HepG2 (cell line): ENCODE data around the gene SHPK. TPM values are rescaled to one million over a fixed set of nuclear protein-coding genes. Genes with fewer than 3 reads are reported as not detected.

Source experiments
- ATF7-NPFF ChIP-seq: sonication (generic); formaldehyde crosslinking; IDR thresholded peaks from 2 replicates; pipeline ENCODE4 v1.8.1; 2023; ENCODE audit warnings: mild to moderate bottlenecking, low read depth, missing genetic modification reagents, moderate library complexity
- BORCS8-MEF2B ChIP-seq: sonication (generic); formaldehyde crosslinking; IDR thresholded peaks from 2 replicates; pipeline ENCODE4 v1.8.0; 2022; ENCODE audit warnings: mild to moderate bottlenecking, missing genetic modification reagents
- ELF1 ChIP-seq: sonication (generic); formaldehyde crosslinking; IDR thresholded peaks from 2 replicates; pipeline ENCODE4 v1.4.0; 2020; ENCODE audit warnings: missing genetic modification reagents
- HDAC2 ChIP-seq: sonication (generic); formaldehyde crosslinking; IDR thresholded peaks from 2 replicates; pipeline ENCODE4 v1.4.0; 2020; ENCODE audit warnings: missing genetic modification reagents
- KDM4B ChIP-seq: sonication (generic); formaldehyde crosslinking; IDR thresholded peaks from 2 replicates; pipeline ENCODE4 v1.4.0; 2020; ENCODE audit warnings: missing genetic modification reagents
- LCORL ChIP-seq, 2 experiments: fragments of 450-650 bp in 1 of 2; sonication (generic) in 1 of 2; formaldehyde crosslinking in 1 of 2; IDR thresholded peaks; 2 replicates each; pipeline versions ENCODE4 v1.5.0 to v1.6.1; 2017 to 2020; ENCODE audit warnings: antibody characterized with exemption in 1 of 2, missing genetic modification reagents in 1 of 2
- MYPOP ChIP-seq: sonication (generic); formaldehyde crosslinking; IDR thresholded peaks from 2 replicates; pipeline ENCODE4 v1.8.1; 2023; ENCODE audit warnings: mild to moderate bottlenecking, moderate library complexity, missing genetic modification reagents
- PITX1 ChIP-seq: sonication (generic); formaldehyde crosslinking; IDR thresholded peaks from 2 replicates; pipeline ENCODE4 v1.5.1; 2020; ENCODE audit warnings: mild to moderate bottlenecking, missing genetic modification reagents
- SOX5 ChIP-seq: IDR thresholded peaks from 2 replicates; pipeline ENCODE4 v1.6.1; 2016; ENCODE audit warnings: borderline replicate concordance
- SOX6 ChIP-seq, 2 experiments: fragments of 450-650 bp in 1 of 2; sonication (generic) in 1 of 2; formaldehyde crosslinking in 1 of 2; IDR thresholded peaks; 2 replicates each; pipeline versions ENCODE4 v1.4.0 to v1.6.1; 2017 to 2020; ENCODE audit warnings: antibody characterized with exemption in 1 of 2, mild to moderate bottlenecking in 1 of 2, missing genetic modification reagents in 1 of 2
- SP140L ChIP-seq: sonication (generic); formaldehyde crosslinking; IDR thresholded peaks from 2 replicates; pipeline ENCODE4 v1.4.0; 2020; ENCODE audit warnings: missing genetic modification reagents, borderline replicate concordance
- SRSF9 ChIP-seq: fragments of 200-400 bp; formaldehyde crosslinking; IDR thresholded peaks from 2 replicates; pipeline ENCODE4 v1.6.1; 2018; ENCODE audit warnings: borderline replicate concordance, mild to moderate bottlenecking, low read depth, low read length; ENCODE audit not compliant: insufficient read depth, poor library complexity, severe bottlenecking
- TRIM22 ChIP-seq: fragments of 450-650 bp; IDR thresholded peaks from 2 replicates; pipeline ENCODE4 v1.6.1; 2017
- YY1 ChIP-seq: IDR thresholded peaks from 2 replicates; pipeline ENCODE4 v1.6.1; 2011; ENCODE audit warnings: low read length, low read depth, moderate library complexity, mild to moderate bottlenecking; ENCODE audit not compliant: insufficient read depth, insufficient replicate concordance
- ZBTB7B ChIP-seq: sonication (generic); formaldehyde crosslinking; IDR thresholded peaks from 2 replicates; pipeline ENCODE4 v1.4.0; 2020; ENCODE audit warnings: missing genetic modification reagents
- ZMYM2 ChIP-seq: sonication (generic); formaldehyde crosslinking; IDR thresholded peaks from 2 replicates; pipeline ENCODE4 v1.8.0; 2022; ENCODE audit warnings: mild to moderate bottlenecking, missing genetic modification reagents
- ZNF263 ChIP-seq: sonication (generic); formaldehyde crosslinking; IDR thresholded peaks from 2 replicates; pipeline ENCODE4 v1.4.0; 2020; ENCODE audit warnings: missing genetic modification reagents
- ZNF703 ChIP-seq: sonication (generic); formaldehyde crosslinking; IDR thresholded peaks from 2 replicates; pipeline ENCODE4 v1.5.1; 2020; ENCODE audit warnings: missing genetic modification reagents, mild to moderate bottlenecking, moderate library complexity, borderline replicate concordance
- ZNF772 ChIP-seq: sonication (generic); formaldehyde crosslinking; IDR thresholded peaks from 2 replicates; pipeline ENCODE4 v1.5.0; 2020; ENCODE audit warnings: mild to moderate bottlenecking, missing genetic modification reagents
- ZNF850 ChIP-seq: sonication (generic); formaldehyde crosslinking; conservative IDR thresholded peaks from 2 replicates; pipeline ENCODE4 v1.9.0; 2021; ENCODE audit warnings: mild to moderate bottlenecking, missing genetic modification reagents
- polyA plus RNA-seq, 8 experiments: library from polyadenylated mRNA; depleted of rRNA in 3 of 8; stranded (reverse) in 7 of 8; unstranded in 1 of 8; fragments of >200 nt; fragmentation: Illumina TruSeq in 4 of 8; extraction: Trizol in 4 of 8; gene quantifications; 2 replicates each; pipeline versions ENCODE4 v1.2.1 to v1.2.3, GENCODE V29; 2011 to 2016; ENCODE audit warnings: low read depth in 4 of 8, missing spikeins in 1 of 8, mixed read lengths in 1 of 8; ENCODE audit not compliant: insufficient read depth in 1 of 8
- total RNA-seq, 5 experiments: library from RNA; depleted of rRNA; stranded (reverse); fragments of >200 nt; fragmentation: Illumina TruSeq; extraction: Trizol; gene quantifications; 2 replicates each; pipeline ENCODE4 v1.2.3, GENCODE V29; 2016; ENCODE audit warnings: low read depth in 1 of 5
- TF ChIP-seq, protein P1 (sequence below): IDR thresholded peaks from 2 replicates; pipeline ENCODE4 v1.6.1; 2016
- TF ChIP-seq, protein P2 (sequence below): sonication (generic); formaldehyde crosslinking; IDR thresholded peaks from 2 replicates; pipeline ENCODE4 v1.4.0; 2020; ENCODE audit warnings: missing genetic modification reagents

The SHPK gene
- total and polyA plus RNA-seq, 2 of the 13 experiments (the other 11 are each of a cell fraction or from before 2014, with no cell fraction given) = 16.2 to 30.9 TPM

GRCh38 chr17:3667366-3668278 is 31.6 kb upstream of the SHPK start (continued):
- TF ChIP-seq ZMYM2 = peak; percentile 91; the same call in 1 of the 2 replicates
- TF ChIP-seq ZNF263 (CRISPR knock-in tag) = no peak
- TF ChIP-seq ZNF703 (CRISPR knock-in tag) = 0 out of 2 replicates have a peak, but pooled peaks have one; percentile 14
- peak; percentile 59 for TF ChIP-seq YY1
- no peak for TF ChIP-seq SRSF9
- no peak for TF ChIP-seq ATF7-NPFF (CRISPR knock-in tag)
- no peak for TF ChIP-seq ZNF850 (CRISPR knock-in tag)
- no peak for TF ChIP-seq SOX5 (CRISPR knock-in tag)
- TF ChIP-seq SOX6 (IDR thresholded peaks at IDR 0.05) = no peak
- peak; percentile 15; the same call in 1 of the 2 replicates for TF ChIP-seq SOX6 (CRISPR knock-in tag; IDR thresholded peaks at IDR 0.05)
- peak; percentile 97 for TF ChIP-seq ELF1 (CRISPR knock-in tag)
- peak; percentile 70; the same call in 1 of the 2 replicates for TF ChIP-seq PITX1 (CRISPR knock-in tag)
- TF ChIP-seq ZNF772 (CRISPR knock-in tag) = peak; percentile 62; the same call in 1 of the 2 replicates
- no peak for TF ChIP-seq SP140L
- no peak; the same call in 1 of the 2 replicates for TF ChIP-seq MYPOP (CRISPR knock-in tag)
- TF ChIP-seq, protein P1, sequence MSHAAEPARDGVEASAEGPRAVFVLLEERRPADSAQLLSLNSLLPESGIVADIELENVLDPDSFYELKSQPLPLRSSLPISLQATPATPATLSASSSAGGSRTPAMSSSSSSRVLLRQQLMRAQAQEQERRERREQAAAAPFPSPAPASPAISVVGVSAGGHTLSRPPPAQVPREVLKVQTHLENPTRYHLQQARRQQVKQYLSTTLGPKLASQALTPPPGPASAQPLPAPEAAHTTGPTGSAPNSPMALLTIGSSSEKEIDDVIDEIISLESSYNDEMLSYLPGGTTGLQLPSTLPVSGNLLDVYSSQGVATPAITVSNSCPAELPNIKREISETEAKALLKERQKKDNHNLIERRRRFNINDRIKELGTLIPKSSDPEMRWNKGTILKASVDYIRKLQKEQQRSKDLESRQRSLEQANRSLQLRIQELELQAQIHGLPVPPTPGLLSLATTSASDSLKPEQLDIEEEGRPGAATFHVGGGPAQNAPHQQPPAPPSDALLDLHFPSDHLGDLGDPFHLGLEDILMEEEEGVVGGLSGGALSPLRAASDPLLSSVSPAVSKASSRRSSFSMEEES (CRISPR knock-in tag) = no peak
- TF ChIP-seq KDM4B (CRISPR knock-in tag) = no peak
- TF ChIP-seq LCORL (IDR thresholded peaks at IDR 0.05) = no peak
- peak; percentile 72 for TF ChIP-seq LCORL (CRISPR knock-in tag; IDR thresholded peaks at IDR 0.05)
- peak; percentile 60 for TF ChIP-seq ZBTB7B (CRISPR knock-in tag)
- no peak; the same call in 1 of the 2 replicates for TF ChIP-seq HDAC2 (CRISPR knock-in tag)
- peak; percentile 24; the same call in 1 of the 2 replicates for TF ChIP-seq BORCS8-MEF2B
- no peak for TF ChIP-seq TRIM22
- TF ChIP-seq, protein P2, sequence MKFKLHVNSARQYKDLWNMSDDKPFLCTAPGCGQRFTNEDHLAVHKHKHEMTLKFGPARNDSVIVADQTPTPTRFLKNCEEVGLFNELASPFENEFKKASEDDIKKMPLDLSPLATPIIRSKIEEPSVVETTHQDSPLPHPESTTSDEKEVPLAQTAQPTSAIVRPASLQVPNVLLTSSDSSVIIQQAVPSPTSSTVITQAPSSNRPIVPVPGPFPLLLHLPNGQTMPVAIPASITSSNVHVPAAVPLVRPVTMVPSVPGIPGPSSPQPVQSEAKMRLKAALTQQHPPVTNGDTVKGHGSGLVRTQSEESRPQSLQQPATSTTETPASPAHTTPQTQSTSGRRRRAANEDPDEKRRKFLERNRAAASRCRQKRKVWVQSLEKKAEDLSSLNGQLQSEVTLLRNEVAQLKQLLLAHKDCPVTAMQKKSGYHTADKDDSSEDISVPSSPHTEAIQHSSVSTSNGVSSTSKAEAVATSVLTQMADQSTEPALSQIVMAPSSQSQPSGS (CRISPR knock-in tag) = no peak; the same call in 1 of the 2 replicates
